Sciatic nerve (tissue), 2 donors: Measurements from ENCODE around the gene DGKI. TPM values are rescaled to one million over a fixed set of nuclear protein-coding genes. Genes with fewer than 3 reads are reported as not detected.

Experiments
- ATAC-seq: fragments of 200-7000 bp; cut with Tn5 transposase; one replicate; pipeline ENCODE4 v1.9.1; 2020; ENCODE audit warnings: mild to moderate bottlenecking, moderate library complexity
- DNase-seq: peaks from one replicate; pipeline ENCODE4 v3.0.0-alpha.2; 2020; ENCODE audit warnings: low spot score
- intact Hi-C: fragments of 100-400 bp; cut with DNase I; formaldehyde crosslinking; loops from one replicate; pipeline ENCODE4 v1.14.2; 2022
- total RNA-seq: library from RNA; stranded (reverse); fragmentation: NEBNext Ultra II Directional; extraction: Animal tissue kit (Norgen Biotek cat#: 25700); gene quantifications from one replicate; pipeline ENCODE4 v1.2.1, GENCODE V29; 2021
- donor health status: DM: no; HTN: no; CAD: no.
- donor health status: DM: no; HTN: no; CAD: no.

The DGKI gene
- total RNA-seq, 1 donor from 2014 or later = 2.3 TPM

DNA sequence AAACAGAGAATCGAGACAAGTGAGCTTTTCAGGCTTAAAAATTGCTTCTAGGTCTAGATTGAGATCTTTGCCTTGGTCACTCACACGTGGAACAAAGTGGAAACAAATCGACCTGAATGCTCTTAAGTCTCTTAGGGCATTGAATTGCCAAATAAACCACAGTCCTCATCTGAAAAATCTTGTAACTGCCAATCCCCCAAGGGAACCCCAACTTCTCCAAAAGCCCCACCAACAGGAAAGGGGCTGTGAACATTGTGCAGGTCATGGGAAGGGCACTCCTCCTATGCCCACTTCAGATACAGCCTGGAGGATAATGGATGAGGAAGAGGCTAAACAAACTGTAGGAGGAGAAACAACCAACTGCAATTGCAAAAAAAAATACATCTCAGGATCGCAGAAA is 91.3 kb downstream of the DGKI start:
- intact Hi-C loops = no loop called here
- no peak for DNase-seq
- ATAC-seq = no peak

DNA sequence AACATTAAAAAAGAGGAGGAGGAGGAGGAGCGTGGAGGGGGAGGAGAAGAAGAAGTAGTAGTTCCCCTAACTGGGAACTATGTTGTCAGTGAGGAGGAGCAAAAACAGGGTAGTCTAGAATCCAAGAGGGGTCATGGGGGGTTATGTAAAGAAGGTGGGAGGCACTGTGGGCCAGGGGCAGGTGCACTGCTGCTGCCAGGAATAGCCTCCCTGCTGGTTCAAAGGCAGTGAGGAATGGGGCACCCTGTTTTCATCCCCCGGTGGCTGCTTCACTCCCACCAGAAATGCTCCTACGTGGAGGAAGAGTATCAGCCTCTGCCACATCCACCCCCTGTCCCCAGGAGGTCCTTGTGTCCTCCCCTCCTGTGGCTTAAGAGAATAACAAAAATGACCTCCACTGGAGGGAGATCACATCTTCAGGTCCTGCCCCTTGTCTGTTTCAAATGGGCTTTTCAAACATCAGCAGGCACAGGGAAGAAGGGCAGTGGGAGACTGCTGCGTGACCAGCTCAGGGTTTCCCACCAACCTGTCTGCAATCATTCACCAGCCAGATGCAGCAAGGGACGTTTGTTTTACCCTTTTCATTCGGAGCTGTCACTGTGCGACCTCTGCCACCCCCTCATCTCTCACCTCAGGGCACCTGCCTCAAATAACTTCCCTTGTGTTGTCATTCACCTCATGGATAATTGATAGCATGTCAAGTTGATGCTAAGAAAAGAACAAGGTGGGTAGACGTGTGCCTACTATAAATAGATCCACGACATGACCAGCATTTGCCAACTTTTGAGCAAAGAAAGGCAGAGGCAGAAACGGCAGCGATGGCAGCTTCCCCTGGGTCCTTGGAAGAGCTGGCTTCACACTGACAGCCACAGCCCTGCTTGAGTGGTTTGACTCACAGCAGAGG is 92.6 kb downstream of the DGKI start:
- intact Hi-C loops = no loop called here
- ATAC-seq (no peak), DNase-seq (no peak)

DNA sequence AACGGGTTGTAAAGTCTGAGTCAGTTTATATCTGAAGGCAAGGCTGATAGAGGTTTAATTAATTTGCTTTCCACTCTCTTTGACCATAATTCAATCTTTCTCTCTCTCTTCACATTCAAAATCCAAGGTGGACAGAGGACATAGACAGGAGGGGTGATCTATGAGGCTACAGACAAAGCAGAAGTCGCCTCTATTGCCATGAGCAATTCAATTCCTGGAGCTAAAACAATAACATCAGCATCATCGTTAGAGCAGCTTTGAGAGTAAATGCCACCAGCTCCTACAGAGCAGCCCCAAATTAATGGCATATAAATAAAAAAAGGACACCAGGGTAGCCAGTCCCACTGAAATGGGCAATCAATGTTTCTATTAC is 93.2 kb downstream of the DGKI start:
- DNase-seq (no peak), ATAC-seq (no peak)
- intact Hi-C loops = no loop called here

DNA sequence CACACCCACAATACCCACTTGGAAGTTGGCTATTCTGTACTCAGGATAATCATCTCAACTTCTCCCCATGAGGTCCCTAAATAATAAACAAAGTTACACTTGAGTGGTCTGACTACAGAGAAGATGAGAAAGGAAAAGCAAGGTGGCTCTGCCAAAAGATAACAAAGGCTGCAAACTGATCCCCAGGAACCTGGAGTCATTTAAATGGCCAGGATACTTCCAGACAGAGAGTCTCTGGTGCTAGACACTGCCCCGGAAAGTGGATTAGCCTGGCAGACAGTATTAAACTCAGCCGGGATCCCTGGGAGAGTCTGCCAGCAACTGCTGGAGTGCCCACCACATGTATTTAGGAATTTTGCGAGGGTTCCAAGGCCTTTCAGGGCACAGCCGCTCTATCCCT is 93.7 kb downstream of the DGKI start:
- no peak for ATAC-seq
- DNase-seq = no peak
- intact Hi-C loops = no loop called here

DNA sequence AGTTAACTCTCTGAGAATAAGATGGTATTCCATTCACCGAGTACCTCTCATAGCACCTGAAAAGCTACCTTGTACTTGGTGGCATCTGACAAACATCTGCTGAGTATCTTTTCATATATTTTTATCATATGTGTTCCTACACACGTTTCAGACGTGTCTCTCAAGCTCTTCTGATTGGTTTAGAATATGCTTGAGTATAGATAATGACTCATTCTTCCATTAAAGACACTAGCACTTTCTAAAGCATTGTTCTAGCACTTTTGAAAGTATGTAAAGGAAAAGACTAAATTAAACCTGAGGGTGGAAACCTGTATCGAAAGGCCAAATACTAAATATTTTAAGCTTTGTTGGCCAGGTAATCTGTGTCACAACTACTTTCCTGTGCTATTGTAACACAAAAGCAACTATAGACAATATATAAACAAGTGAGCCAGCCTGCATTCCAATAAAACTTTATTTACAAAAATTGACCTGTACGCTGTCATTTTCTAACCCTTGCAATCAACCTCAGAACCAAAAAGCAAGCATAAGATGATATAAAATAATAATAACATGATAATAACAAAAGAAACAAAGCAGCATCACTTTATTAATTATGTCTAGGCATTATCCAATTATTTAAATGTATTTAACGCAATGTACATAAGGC is 95.3 kb downstream of the DGKI start:
- ATAC-seq (no peak), DNase-seq (no peak)
- intact Hi-C loops = no loop called here

DNA sequence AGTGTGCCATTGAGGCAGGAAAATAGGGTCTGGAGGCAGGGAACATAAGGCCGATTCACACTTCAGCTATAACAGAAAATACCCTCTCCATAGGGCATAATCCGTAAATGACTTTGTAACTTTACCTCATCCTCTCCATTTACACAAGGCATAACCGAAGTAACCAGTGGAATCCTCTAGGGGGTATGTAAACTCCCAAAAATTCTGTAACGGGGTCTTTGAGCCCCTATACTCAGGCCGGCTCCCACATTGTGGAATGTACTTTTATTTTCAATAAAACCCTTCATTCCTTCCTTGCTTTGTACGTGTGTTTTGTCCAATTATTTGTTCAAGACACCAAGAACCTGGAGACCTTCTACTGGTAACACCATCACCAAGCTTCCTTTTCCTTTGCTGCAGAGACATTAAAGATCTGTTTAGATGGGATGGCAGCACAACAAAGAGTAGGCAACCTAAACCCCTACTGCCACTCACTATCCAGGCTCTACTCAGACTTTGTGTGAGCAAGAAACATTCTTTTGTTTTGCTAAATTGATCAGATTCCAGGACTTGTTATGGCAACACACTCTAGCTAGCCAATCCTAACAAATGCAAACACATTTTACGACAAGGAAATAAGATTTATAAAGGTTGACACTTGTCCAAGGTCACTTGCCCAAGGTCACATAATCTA is 99.3 kb downstream of the DGKI start:
- intact Hi-C loops = no loop called here
- no peak for DNase-seq
- ATAC-seq = no peak

DNA sequence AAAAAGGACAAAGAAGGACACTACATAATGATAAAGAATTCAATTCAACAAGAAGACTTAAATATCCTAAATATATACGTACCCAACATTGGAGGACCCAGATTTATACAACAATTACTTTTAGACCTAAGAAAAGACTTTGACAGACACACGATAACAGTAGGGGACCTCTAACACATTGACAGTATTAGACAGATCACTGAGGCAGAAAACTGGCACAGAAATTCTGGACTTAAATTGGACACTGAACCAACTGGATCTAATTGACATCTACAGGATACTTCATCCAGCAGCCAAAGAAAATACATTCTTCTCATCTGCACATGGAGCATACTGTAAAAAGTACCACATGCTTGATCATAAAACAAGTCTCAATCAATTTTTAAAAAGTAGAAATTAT is 103.8 kb downstream of the DGKI start:
- intact Hi-C loops = no loop called here
- DNase-seq (no peak), ATAC-seq (no peak)

DNA sequence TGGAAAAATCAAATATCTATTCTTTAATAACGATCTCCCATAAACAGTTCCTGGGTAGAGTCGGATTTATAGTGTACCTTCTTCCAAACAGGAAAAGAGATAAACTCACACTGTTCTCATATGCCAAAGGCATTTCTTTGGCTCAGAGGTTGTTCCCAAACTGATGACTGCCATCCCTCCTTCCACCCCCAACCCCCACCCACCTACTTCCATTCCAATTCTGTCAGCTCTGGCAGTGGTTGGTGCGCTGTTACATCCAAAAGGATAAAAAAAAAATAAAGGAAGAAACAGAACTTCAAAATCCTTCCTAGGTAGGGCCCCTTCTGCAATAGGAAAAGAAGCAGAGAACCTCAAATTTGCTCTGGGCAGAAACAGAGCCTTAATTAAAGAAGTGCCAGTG is 104.7 kb downstream of the DGKI start:
- DNase-seq (no peak), ATAC-seq (no peak)
- intact Hi-C loops = no loop called here

DNA sequence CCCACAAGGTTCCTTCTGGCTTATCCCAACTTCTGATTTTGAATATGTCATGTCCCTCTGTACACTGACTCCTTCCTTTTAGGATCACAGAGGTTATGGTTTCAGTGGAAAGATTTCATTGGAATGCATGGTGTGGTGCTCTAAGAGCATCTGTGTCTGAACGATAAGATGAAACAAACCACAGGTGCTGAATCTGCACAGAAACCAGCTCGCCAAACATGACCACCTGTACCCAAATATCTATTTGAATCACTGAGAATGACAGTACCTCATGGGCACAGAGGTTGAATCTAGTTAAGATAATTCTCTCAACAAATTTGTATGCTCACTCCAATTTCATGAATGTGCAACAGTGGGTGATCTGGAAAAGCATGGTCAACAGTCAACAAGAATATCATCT is 105.3 kb downstream of the DGKI start:
- DNase-seq (no peak), ATAC-seq (no peak)
- intact Hi-C loops = no loop called here

DNA sequence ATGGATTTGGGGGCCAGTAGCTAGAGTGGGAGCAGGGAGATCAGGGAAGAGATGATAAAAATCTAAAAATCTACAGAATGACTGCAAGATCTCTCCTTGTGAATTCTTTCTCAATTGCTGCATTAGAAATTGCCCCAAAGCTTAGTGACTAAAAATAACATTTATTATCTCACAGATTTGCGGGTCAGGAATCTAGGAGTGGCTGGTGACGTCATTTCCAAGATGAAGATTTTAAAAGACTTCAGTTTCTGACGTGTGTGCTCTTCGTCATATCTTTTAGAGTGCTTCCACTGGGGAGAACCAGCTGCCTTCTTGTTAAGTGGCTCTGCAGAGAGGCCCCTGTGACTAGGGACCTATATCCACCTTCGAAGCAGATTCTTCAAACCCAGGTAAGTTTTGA is 112.6 kb downstream of the DGKI start:
- no peak for ATAC-seq

DNA sequence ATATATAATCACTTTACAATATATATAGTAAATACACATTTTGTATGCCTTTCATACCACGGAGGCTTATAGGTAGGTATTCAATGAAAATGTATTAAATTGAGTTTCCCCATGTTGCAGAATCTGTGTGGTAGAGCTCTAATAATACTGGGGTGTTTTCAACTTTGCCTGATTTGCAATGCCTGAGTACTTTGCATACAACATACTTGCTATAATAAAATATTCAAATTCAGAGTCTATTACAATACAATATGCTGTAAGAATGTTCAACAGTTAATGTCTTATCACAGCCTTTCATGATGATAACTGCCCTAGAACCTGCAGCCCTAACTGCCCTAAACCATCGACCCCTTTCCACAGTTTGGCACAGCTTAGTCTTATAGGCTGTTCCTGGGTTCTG is 114.6 kb downstream of the DGKI start:
- DNase-seq (no peak), ATAC-seq (no peak)
- intact Hi-C loops = no loop called here

More for the DNA sequence above, 112.6 kb downstream of the DGKI start:
- DNase-seq = no peak
- intact Hi-C loops = no loop called here

DNA sequence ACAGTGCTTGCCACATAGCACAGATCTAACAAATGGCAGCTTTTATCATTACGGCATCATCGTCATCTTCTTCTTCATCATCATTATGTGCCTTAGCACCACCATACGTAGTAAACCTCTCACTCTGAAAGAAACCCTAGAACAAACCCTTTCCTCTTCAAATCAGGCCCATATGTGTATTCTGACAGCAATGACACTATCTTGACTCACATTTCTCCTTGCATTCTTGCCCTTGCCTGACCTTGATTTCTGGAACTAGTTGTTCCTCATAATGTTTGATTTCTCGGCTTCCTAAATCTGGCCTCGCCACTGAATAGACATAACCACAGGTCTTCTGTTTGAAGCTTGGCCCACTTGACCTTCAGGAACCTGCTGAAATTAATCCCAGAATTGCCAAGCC is 115.3 kb downstream of the DGKI start:
- intact Hi-C loops = no loop called here
- DNase-seq (no peak), ATAC-seq (no peak)

DNA sequence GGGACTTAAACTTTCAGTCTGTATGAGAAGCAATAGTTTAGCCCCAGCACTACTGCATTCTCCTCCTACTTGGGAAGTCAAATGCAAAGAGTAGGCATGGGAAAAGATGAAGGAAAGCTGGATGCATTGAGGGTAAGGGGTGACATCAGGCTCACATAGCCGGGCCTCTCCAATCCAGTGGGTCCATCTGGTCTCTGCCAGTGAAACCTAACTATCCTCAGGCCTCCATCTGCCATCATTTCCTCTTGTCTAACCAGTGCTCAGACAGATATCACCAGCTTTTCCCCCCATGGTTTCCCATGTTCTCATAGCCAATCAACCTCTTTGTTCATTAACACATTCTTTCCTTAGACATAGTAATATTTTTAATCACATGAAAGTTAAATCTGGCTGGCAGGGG is 118.3 kb downstream of the DGKI start:
- DNase-seq (no peak), ATAC-seq (no peak)
- intact Hi-C loops = no loop called here

DNA sequence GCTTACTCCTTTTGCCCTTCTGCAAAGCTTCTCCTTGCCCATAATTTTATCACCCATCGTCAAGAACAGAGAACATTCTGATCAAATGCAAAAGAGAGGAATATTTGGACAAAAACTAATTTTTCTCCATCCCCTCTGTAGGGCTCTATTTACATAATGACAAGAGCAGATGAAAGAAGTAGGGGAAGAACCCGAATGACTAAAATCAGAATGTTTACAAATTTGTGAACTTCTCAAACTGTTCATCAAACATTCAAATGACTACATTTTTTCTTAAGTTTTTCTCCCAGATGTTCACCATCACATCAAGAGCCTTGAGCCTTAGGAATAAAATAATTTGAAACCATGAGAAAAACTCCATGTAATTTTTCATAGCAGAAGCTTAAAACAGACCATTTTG is 119.4 kb downstream of the DGKI start:
- ATAC-seq (no peak), DNase-seq (no peak)
- intact Hi-C loops = no loop called here

DNA sequence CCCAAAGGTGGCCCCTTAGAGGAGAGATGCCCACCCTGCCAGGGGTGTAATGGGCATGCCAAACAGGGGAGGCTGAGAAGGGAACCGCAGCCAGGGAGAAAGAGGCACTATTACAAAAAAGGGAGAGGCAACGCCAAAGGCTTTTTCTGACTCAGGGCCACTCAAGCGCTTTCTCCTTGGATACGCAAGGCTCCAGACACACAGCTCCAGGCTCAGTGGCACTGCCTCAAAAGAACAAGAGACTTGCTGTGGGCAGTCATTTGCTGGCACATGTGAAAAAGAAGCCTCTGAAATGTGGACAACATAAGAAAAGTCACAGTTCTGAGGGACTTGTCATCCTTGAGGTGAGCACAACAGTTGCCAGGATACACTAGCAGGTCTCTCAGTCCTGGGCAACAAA is 128.4 kb downstream of the DGKI start:
- intact Hi-C loops = no loop called here
- DNase-seq = no peak
- ATAC-seq = no peak

DNA sequence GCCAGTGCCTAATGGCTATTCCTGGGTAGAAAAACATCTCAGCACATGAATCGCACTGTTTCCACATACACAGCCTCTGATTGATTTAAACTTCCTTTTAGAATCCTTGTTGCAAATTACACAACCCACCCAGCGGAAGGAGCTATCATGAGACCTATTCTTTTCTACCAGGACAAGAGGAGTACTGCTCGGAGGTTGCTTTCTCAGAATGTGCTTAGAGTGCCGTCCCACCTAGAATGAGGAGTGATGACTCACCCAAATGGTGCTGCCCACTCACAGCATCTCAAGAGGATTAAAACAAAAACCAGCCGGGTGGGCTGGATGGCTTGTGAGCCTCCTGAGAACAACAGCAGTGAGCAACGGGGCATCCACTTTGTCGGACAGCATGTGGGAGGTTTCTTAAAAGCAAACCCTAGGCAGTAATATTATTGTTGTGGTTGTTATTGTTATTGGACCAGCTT is 128.9 kb downstream of the DGKI start:
- intact Hi-C loops = no loop called here
- no peak for DNase-seq
- no peak for ATAC-seq

DNA sequence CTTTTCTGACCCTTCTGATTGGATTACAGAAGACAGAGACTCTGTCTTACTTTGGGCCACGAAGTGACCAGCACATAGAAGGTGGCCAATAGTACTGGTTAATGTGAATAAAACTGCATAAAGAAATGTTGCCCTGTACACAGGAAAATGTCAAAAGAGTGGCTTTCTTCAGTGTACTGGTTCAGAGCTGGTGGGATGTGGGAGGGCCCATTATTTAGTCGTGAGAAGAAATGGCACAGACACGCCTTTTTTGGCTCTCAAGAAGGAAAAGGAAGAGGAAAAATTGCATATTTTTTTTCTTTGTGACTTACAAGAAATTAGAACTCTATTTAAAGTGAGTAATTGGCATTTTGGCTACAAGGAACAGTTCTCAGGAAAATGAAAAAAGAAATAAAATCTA is 129.7 kb downstream of the DGKI start:
- ATAC-seq (no peak), DNase-seq (no peak)
- intact Hi-C loops = no loop called here

DNA sequence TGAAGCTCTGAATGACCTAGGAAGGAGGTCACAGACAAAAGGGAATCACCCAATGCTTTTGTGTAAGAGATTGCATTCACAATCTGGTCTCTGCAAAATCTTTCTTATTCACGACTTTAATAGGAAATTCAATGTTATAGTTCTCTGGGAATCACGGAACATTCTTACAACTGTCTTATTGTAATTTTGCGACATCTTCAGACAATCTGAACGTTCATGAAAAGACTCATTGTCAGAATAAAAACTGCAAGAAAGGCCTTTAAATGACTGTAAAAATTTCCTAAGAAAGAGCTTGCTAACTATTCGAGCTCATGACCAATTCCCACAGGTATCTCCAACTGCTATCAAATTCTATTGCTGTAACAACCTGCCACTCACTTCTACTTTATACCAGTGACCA is 130.7 kb downstream of the DGKI start:
- no peak for ATAC-seq
- intact Hi-C loops = no loop called here
- no peak for DNase-seq

DNA sequence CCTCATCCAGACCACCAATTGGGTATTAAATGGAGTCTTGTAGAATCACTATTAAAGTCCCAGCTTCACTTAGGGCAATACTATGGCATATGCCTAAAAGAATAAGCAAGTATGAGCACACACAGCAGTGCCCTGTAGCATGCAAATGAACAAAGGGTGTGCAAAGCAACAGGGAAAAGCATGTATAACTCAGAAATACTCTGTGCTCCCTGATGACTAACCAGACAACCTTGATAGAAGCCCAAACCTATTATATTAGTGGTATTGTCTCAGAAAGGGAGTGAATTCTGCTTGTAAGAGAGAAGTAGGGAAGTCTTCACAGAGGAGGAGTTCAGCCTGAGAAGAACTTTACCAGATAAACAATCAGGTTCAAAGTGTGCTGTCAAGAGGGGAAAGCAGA is 131.2 kb downstream of the DGKI start:
- no peak for DNase-seq
- intact Hi-C loops = no loop called here
- ATAC-seq = no peak

DNA sequence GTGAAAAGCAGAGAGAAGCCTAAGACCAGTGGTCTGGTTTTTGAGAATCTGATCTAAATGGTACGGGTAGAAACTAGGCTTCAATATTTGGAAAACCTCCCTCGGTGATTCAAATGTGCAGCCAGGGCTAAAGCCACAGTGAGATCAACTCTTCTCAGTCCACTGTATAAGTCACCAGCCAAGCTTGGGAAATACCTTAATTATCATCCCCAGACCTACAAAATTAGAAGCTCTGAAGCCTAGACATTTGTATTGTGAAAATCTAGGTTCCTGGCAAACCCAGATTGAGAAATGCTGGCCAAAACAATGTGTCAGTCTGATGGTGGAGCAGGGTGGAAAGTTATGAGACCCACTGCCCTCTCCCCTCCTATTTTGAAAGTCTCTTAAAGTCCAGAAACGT is 131.7 kb downstream of the DGKI start:
- intact Hi-C loops = no loop called here
- no peak for DNase-seq
- ATAC-seq = no peak
